ENCODE measurements around the gene SUMO2.

Gene SUMO2

DNA sequence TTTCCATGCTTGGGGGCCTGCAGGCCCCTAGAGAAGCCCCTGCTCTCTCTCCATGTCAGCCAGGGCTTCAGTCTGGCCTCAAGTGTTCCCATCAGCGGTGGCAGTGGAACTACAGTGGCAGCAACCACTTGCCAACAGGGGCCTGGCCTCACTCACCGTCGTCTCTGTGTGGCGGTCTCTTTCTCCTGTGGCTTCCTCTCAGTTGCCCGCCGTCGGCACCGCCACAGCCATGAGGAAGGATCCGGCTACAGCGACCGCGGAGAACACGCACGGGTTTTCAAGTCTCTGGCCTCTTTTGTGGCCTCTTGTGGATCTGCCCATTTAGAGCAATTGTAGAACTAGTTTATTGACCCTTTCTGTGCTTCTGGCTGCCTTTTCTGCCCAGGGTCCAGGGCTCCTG is 64.5 kb downstream of the SUMO2 start:
- no peak for DNase-seq (ENCODE audit: extremely low read depth, low read depth)
- no peak overlapping the region for H3K4me3 ChIP-seq (replicated peaks; ENCODE audit: low read depth, low read length)
- TF ChIP-seq, protein P1, sequence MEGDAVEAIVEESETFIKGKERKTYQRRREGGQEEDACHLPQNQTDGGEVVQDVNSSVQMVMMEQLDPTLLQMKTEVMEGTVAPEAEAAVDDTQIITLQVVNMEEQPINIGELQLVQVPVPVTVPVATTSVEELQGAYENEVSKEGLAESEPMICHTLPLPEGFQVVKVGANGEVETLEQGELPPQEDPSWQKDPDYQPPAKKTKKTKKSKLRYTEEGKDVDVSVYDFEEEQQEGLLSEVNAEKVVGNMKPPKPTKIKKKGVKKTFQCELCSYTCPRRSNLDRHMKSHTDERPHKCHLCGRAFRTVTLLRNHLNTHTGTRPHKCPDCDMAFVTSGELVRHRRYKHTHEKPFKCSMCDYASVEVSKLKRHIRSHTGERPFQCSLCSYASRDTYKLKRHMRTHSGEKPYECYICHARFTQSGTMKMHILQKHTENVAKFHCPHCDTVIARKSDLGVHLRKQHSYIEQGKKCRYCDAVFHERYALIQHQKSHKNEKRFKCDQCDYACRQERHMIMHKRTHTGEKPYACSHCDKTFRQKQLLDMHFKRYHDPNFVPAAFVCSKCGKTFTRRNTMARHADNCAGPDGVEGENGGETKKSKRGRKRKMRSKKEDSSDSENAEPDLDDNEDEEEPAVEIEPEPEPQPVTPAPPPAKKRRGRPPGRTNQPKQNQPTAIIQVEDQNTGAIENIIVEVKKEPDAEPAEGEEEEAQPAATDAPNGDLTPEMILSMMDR (IDR thresholded peaks at IDR 0.05; ENCODE audit: low read depth, low read length, missing control alignments), result no peak

DNA sequence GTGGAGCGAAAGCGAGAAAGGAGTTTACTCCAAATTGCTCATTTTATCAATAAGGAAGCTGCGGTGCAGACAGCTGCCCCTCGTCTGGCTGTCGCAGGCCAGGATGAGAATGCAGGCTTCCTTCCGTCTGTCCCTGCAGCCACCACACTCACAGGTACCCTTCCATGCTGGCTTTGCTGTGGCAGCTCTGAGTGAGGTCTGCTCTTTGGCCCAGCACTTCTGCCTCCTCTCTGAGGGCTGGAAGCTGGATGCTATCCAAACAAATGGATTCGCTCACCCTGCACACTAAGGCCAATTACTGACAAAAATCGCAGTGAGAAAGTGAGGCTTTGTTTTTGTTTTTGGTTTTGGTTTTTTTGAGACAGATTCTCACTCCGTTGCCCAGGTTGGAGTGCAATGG is 66.0 kb downstream of the SUMO2 start:
- TF ChIP-seq, protein P1 (IDR thresholded peaks at IDR 0.05; ENCODE audit: low read depth, low read length, missing control alignments), result no peak
- DNase-seq (ENCODE audit: extremely low read depth, low read depth), result no peak

More for the DNA sequence above, 66.0 kb downstream of the SUMO2 start:
- no peak overlapping the region for H3K4me3 ChIP-seq (replicated peaks; ENCODE audit: low read depth, low read length)

All from HFF-Myc (cell line).